Lung (tissue), 12 donors: ENCODE measurements around the gene ANKZF1. TPM values are rescaled to one million over a fixed set of nuclear protein-coding genes. Genes with fewer than 3 reads are reported as not detected.

Source experiments
- ATAC-seq: fragments of 200-7000 bp; cut with Tn5 transposase; one replicate; pipeline ENCODE4 v1.9.1; 2020; ENCODE audit warnings: moderate number of reproducible peaks; ENCODE audit not compliant: insufficient read depth, low FRiP score
- DNase-seq, 3 donors: peaks; one replicate each; pipeline ENCODE4 v3.0.0-alpha.2; 2013 to 2017
- H3K27ac ChIP-seq, 2 donors: one replicate each; pipeline ENCODE4 v1.5.1; 2013; ENCODE audit warnings: mild to moderate bottlenecking in 2 of 2, moderate library complexity in 2 of 2, control low read depth in 1 of 2, inconsistent platforms in 1 of 2, low read depth in 1 of 2, low read length in 1 of 2
- H3K27me3 ChIP-seq, 3 donors: one replicate each; pipeline ENCODE4 v1.5.1; 2013; ENCODE audit warnings: low read length in 2 of 3; ENCODE audit not compliant: control insufficient read depth in 3 of 3, insufficient read depth in 3 of 3
- H3K36me3 ChIP-seq, 4 donors: one replicate each; pipeline ENCODE4 v1.5.1; 2013; ENCODE audit warnings: low read length in 4 of 4, mild to moderate bottlenecking in 1 of 4, moderate library complexity in 1 of 4; ENCODE audit not compliant: control insufficient read depth in 4 of 4, insufficient read depth in 4 of 4
- H3K4me1 ChIP-seq, 5 donors: one replicate each; pipeline ENCODE4 v1.5.1; 2013; ENCODE audit warnings: low read length in 5 of 5, mild to moderate bottlenecking in 2 of 5, moderate library complexity in 1 of 5; ENCODE audit not compliant: control insufficient read depth in 5 of 5, insufficient read depth in 5 of 5
- H3K4me3 ChIP-seq: one replicate; pipeline ENCODE4 v1.5.1; 2013; ENCODE audit warnings: mild to moderate bottlenecking, control low read depth, moderate library complexity
- H3K9ac ChIP-seq, 2 donors: one replicate each; pipeline ENCODE4 v1.5.1; 2013; ENCODE audit warnings: low read length in 2 of 2, control low read depth in 1 of 2; ENCODE audit not compliant: insufficient read depth in 1 of 2
- H3K9me3 ChIP-seq, 4 donors: one replicate each; pipeline ENCODE4 v1.5.1; 2013; ENCODE audit warnings: low read length in 3 of 4, mild to moderate bottlenecking in 1 of 4, moderate library complexity in 1 of 4; ENCODE audit not compliant: control insufficient read depth in 4 of 4, insufficient read depth in 3 of 4
- CTCF ChIP-seq: IDR thresholded peaks from 2 replicates; pipeline ENCODE4 v1.5.1; 2012; ENCODE audit warnings: mild to moderate bottlenecking; ENCODE audit errors: control extremely low read depth, extremely low read depth
- WGBS, 2 donors: extraction: QIAGEN DNeasy Blood & Tissue Kit; methylation state at CpG; one replicate each; pipeline ENCODE4 v1.1.7; 2013; 5-methylcytosine and 5-hydroxymethylcytosine counted together
- polyA plus RNA-seq, 2 donors: library from polyadenylated mRNA; stranded (reverse); fragments of 200-250 nt; gene quantifications; one replicate each; pipeline ENCODE4 v1.2.1, GENCODE V29; 2013
- total RNA-seq, 2 donors: library from RNA; depleted of rRNA in 1 of 2; stranded (reverse); fragments of >200 nt in 1 of 2; gene quantifications; one replicate each; pipeline ENCODE4 v1.2.1, GENCODE V29; 2014 to 2021
- donor health status: control.
- donor health status: control.
- donor health status: Bipolar disorder and iron deficiency.
- donor health status: healthy.
- donor health status: DM: yes; HTN: yes; CAD: no.

Gene ANKZF1
- total and polyA plus RNA-seq, 4 donors, result 22.3 to 101 (median 34.2) TPM

- WGBS, 2 donors, result 86 to 91% methylated on average over 5 of the region's 5 CpGs
- H3K27me3 ChIP-seq, result no peaks in the 10 kb centered on the region
- no peak for DNase-seq
- H3K27ac ChIP-seq, result no peak overlapping the region
- peaks cover 3 to 15% (median 13%) of the 10 kb centered on the region in 4 donors for H3K36me3 ChIP-seq
- H3K9ac ChIP-seq, result no peak overlapping the region
- TF ChIP-seq CTCF, result no peak
- peaks cover 0 to 22% (median 12%) of the 10 kb centered on the region in 5 donors for H3K4me1 ChIP-seq
- no peaks in the 10 kb centered on the region for H3K9me3 ChIP-seq
- H3K4me3 ChIP-seq, result no peak overlapping the region
- ATAC-seq, result no peak
Observed at GRCh38 chr2:219205165-219205538, 24.5 kb upstream of the ANKZF1 start.

- no peaks in the 10 kb centered on the region for H3K9me3 ChIP-seq
- ATAC-seq, result no peak
- 15 to 20% methylated on average over 7 of the region's 7 CpGs for WGBS, 2 donors
Observed at GRCh38 chr2:219205981-219206327, 23.7 kb upstream of the ANKZF1 start.

GRCh38 chr2:219206328-219207133 is 23.1 kb upstream of the ANKZF1 start, which contains the start of gene ZFAND2B:
Gene ZFAND2B, plus strand, starts transcription at chr2:219206782. Its CDS starts 206 bp downstream, at chr2:219206988.
- ATAC-seq (peak; percentile 99), DNase-seq (peak; percentile 96 to 98 (median 96))
- Histone ChIP-seq H3K36me3 (peaks cover 4 to 18% (median 15%) of the 10 kb centered on the region in 4 donors), H3K27ac (peak within 1 kb of the TSS; percentile 79 to 93), H3K9me3 (no peaks in the 10 kb centered on the region), H3K27me3 (no peaks in the 10 kb centered on the region), H3K4me1 (peaks cover 0 to 22% (median 12%) of the 10 kb centered on the region in 5 donors), H3K4me3 (peak within 1 kb of the TSS; percentile 64), H3K9ac (peak within 1 kb of the TSS; percentile 95 to 97)
- 0% methylated on average over 49 to 76 of the region's 76 CpGs for WGBS, 2 donors
- TF ChIP-seq CTCF, result no peak

More at GRCh38 chr2:219205981-219206327, 23.7 kb upstream of the ANKZF1 start:
- no peak for TF ChIP-seq CTCF
- H3K4me3 ChIP-seq, result peak overlapping the region; percentile 44
- DNase-seq, result no peak
- H3K27ac ChIP-seq, result peak overlapping the region; percentile 79 to 93
- H3K4me1 ChIP-seq, result peaks cover 0 to 22% (median 12%) of the 10 kb centered on the region in 5 donors
- no peaks in the 10 kb centered on the region for H3K27me3 ChIP-seq
- H3K9ac ChIP-seq, result peak overlapping the region; percentile 95 to 97
- H3K36me3 ChIP-seq, result peaks cover 4 to 15% (median 15%) of the 10 kb centered on the region in 4 donors
